Mucosa of stomach (tissue), 1 donor: ENCODE data around the gene EXOSC9.
A peak's percentile ranks its signal among the peaks of the same experiment; 100 is the strongest.

Experiments
- H3K27me3 ChIP-seq: one replicate; pipeline ENCODE4 v1.7.0; 2013; ENCODE audit warnings: mild to moderate bottlenecking, low read length; ENCODE audit not compliant: control insufficient read depth, insufficient read depth
- H3K36me3 ChIP-seq: one replicate; pipeline ENCODE4 v1.7.0; 2013; ENCODE audit warnings: low read length; ENCODE audit not compliant: control insufficient read depth, insufficient read depth
- H3K4me1 ChIP-seq: one replicate; pipeline ENCODE4 v1.7.0; 2013; ENCODE audit warnings: mild to moderate bottlenecking, low read length; ENCODE audit not compliant: control insufficient read depth, insufficient read depth
- H3K4me3 ChIP-seq: one replicate; pipeline ENCODE4 v1.7.0; 2013; ENCODE audit warnings: low read length
- H3K9ac ChIP-seq: one replicate; pipeline ENCODE4 v1.7.0; 2013; ENCODE audit warnings: mild to moderate bottlenecking, low read length, moderate library complexity
- H3K9me3 ChIP-seq: one replicate; pipeline ENCODE4 v1.7.0; 2013; ENCODE audit warnings: mild to moderate bottlenecking, low read length, moderate library complexity; ENCODE audit not compliant: control insufficient read depth
- donor health status: Pancreatic carcinoma.

Gene EXOSC9

GRCh38 chr4:121790976-121791375 lies 10.1 kb upstream of the EXOSC9 start:
- no peak overlapping the region for H3K4me3 ChIP-seq
- H3K4me1 ChIP-seq = no peaks in the 10 kb centered on the region
- H3K9ac ChIP-seq = no peak overlapping the region
- no peaks in the 10 kb centered on the region for H3K36me3 ChIP-seq
- no peaks in the 10 kb centered on the region for H3K9me3 ChIP-seq
- H3K27me3 ChIP-seq = peaks cover 3% of the 10 kb centered on the region

- H3K4me3 ChIP-seq = no peak overlapping the region
- H3K27me3 ChIP-seq = peaks cover 3% of the 10 kb centered on the region
- no peaks in the 10 kb centered on the region for H3K4me1 ChIP-seq
- no peaks in the 10 kb centered on the region for H3K36me3 ChIP-seq
- no peak overlapping the region for H3K9ac ChIP-seq
- H3K9me3 ChIP-seq = no peaks in the 10 kb centered on the region
These were observed 9.6 kb upstream of the EXOSC9 start for GRCh38 chr4:121791481-121791880.

- no peaks in the 10 kb centered on the region for H3K9me3 ChIP-seq
- no peaks in the 10 kb centered on the region for H3K36me3 ChIP-seq
- no peak overlapping the region for H3K9ac ChIP-seq
- H3K4me1 ChIP-seq = no peaks in the 10 kb centered on the region
- no peak overlapping the region for H3K4me3 ChIP-seq
- H3K27me3 ChIP-seq = no peaks in the 10 kb centered on the region
These were observed 8.2 kb upstream of the EXOSC9 start for GRCh38 chr4:121792966-121793365.

GRCh38 chr4:121794505-121795188 lies 6.5 kb upstream of the EXOSC9 start:
- H3K4me3 ChIP-seq = no peak overlapping the region
- H3K9me3 ChIP-seq = no peaks in the 10 kb centered on the region
- H3K36me3 ChIP-seq = no peaks in the 10 kb centered on the region
- H3K4me1 ChIP-seq = no peaks in the 10 kb centered on the region
- no peak overlapping the region for H3K9ac ChIP-seq
- no peaks in the 10 kb centered on the region for H3K27me3 ChIP-seq

GRCh38 chr4:121796283-121796682 lies 4.8 kb upstream of the EXOSC9 start:
- Histone ChIP-seq H3K27me3 (no peaks in the 10 kb centered on the region), H3K4me3 (no peak overlapping the region), H3K4me1 (peaks cover 5% of the 10 kb centered on the region), H3K9ac (no peak overlapping the region), H3K9me3 (no peaks in the 10 kb centered on the region), H3K36me3 (no peaks in the 10 kb centered on the region)

GRCh38 chr4:121799208-121799823 lies 1.8 kb upstream of the EXOSC9 start:
- Histone ChIP-seq H3K9ac (no peak overlapping the region), H3K27me3 (no peaks in the 10 kb centered on the region), H3K4me3 (no peak overlapping the region), H3K4me1 (peaks cover 5% of the 10 kb centered on the region), H3K36me3 (no peaks in the 10 kb centered on the region), H3K9me3 (no peaks in the 10 kb centered on the region)

GRCh38 chr4:121799867-121800501 lies 1.1 kb upstream of the EXOSC9 start:
- H3K4me3 ChIP-seq = no peak overlapping the region
- H3K9ac ChIP-seq = no peak overlapping the region
- H3K27me3 ChIP-seq = no peaks in the 10 kb centered on the region
- peaks cover 5% of the 10 kb centered on the region for H3K4me1 ChIP-seq
- H3K36me3 ChIP-seq = no peaks in the 10 kb centered on the region
- H3K9me3 ChIP-seq = no peaks in the 10 kb centered on the region

GRCh38 chr4:121800638-121800960 lies 524 bp upstream of the EXOSC9 start:
- H3K9ac ChIP-seq = peak overlapping the region; percentile 91
- H3K4me3 ChIP-seq = peak overlapping the region; percentile 88
- H3K36me3 ChIP-seq = no peaks in the 10 kb centered on the region
- no peaks in the 10 kb centered on the region for H3K27me3 ChIP-seq
- no peaks in the 10 kb centered on the region for H3K9me3 ChIP-seq
- peaks cover 5% of the 10 kb centered on the region for H3K4me1 ChIP-seq

GRCh38 chr4:121801715-121802075 lies 572 bp downstream of the EXOSC9 start:
- Histone ChIP-seq H3K9ac (peak overlapping the region; percentile 91), H3K9me3 (no peaks in the 10 kb centered on the region), H3K4me3 (peak overlapping the region; percentile 88), H3K4me1 (peaks cover 5% of the 10 kb centered on the region), H3K27me3 (no peaks in the 10 kb centered on the region), H3K36me3 (no peaks in the 10 kb centered on the region)

GRCh38 chr4:121806411-121806810 lies 5.3 kb downstream of the EXOSC9 start:
- Histone ChIP-seq H3K9me3 (no peaks in the 10 kb centered on the region), H3K36me3 (no peaks in the 10 kb centered on the region), H3K4me3 (no peak overlapping the region), H3K27me3 (no peaks in the 10 kb centered on the region), H3K9ac (no peak overlapping the region), H3K4me1 (no peaks in the 10 kb centered on the region)

GRCh38 chr4:121811122-121811521 lies 10.0 kb downstream of the EXOSC9 start:
- Histone ChIP-seq H3K36me3 (no peaks in the 10 kb centered on the region), H3K4me1 (no peaks in the 10 kb centered on the region), H3K9ac (no peak overlapping the region), H3K9me3 (no peaks in the 10 kb centered on the region), H3K27me3 (no peaks in the 10 kb centered on the region), H3K4me3 (no peak overlapping the region)

GRCh38 chr4:121814756-121815155 lies 13.6 kb downstream of the EXOSC9 start:
- H3K27me3 ChIP-seq = no peaks in the 10 kb centered on the region
- H3K36me3 ChIP-seq = no peaks in the 10 kb centered on the region
- H3K9ac ChIP-seq = no peak overlapping the region
- H3K4me1 ChIP-seq = no peaks in the 10 kb centered on the region
- no peaks in the 10 kb centered on the region for H3K9me3 ChIP-seq
- H3K4me3 ChIP-seq = no peak overlapping the region
